ENCODE data around the gene MAFG. TPM values are rescaled to one million over a fixed set of nuclear protein-coding genes. Genes with fewer than 3 reads are reported as not detected.

Gene MAFG
- total and polyA plus RNA-seq, 5 donors from 2014 or later, result 2.2 to 14.3 (median 2.7) TPM

GRCh38 chr17:81960130-81960958 lies 32.8 kb upstream of the MAFG start:
- H3K9me3 Mint-ChIP-seq, result peaks cover 0 to 1% (median 0%) of the 10 kb centered on the region in 7 donors
- DNase-seq, result no peak
- peak overlapping the region in 2 of 4 donors; percentile 29 to 63 for H3K4me3 Mint-ChIP-seq
- H3K9me3 ChIP-seq (ENCODE audit: control insufficient read depth in 2 of 2, low read length in 2 of 2), result no peaks in the 10 kb centered on the region
- peaks cover 22% of the 10 kb centered on the region for H3K4me1 ChIP-seq (ENCODE audit: control insufficient read depth, insufficient read depth, low read length, poor library complexity, severe bottlenecking)
- no peaks in the 10 kb centered on the region for H3K36me3 Mint-ChIP-seq
- no peak for ATAC-seq (ENCODE audit: low read depth in 2 of 2)
- peaks cover 5% of the 10 kb centered on the region for H3K27me3 ChIP-seq (ENCODE audit: control insufficient read depth, insufficient read depth, low read length)
- H3K36me3 ChIP-seq (ENCODE audit: control insufficient read depth, insufficient read depth, low read length), result no peaks in the 10 kb centered on the region
- H3K27me3 Mint-ChIP-seq, result peaks cover 26% of the 10 kb centered on the region
- no peak overlapping the region for H3K27ac ChIP-seq (ENCODE audit: insufficient read depth, low read length, poor library complexity, severe bottlenecking)
- H3K27ac Mint-ChIP-seq, result no peak overlapping the region
- H3K4me3 ChIP-seq (ENCODE audit: low read depth, low read length), result no peak overlapping the region
- H3K4me1 Mint-ChIP-seq, result peaks cover 0 to 13% (median 0%) of the 10 kb centered on the region in 4 donors

- Mint-ChIP-seq H3K27ac (no peak overlapping the region), H3K9me3 (peaks cover 0 to 1% (median 0%) of the 10 kb centered on the region in 7 donors), H3K36me3 (no peaks in the 10 kb centered on the region), H3K27me3 (peaks cover 26% of the 10 kb centered on the region), H3K4me1 (peaks cover 0 to 13% (median 0%) of the 10 kb centered on the region in 4 donors), H3K4me3 (peak overlapping the region in 3 of 4 donors; percentile 52 to 76 (median 70))
- H3K27me3 ChIP-seq (ENCODE audit: control insufficient read depth, insufficient read depth, low read length), result peaks cover 5% of the 10 kb centered on the region
- ATAC-seq (ENCODE audit: low read depth in 2 of 2) (peak; percentile 93 to 94), DNase-seq (peak; percentile 67 to 85 (median 79))
- no peak overlapping the region for H3K4me3 ChIP-seq (ENCODE audit: low read depth, low read length)
- H3K36me3 ChIP-seq (ENCODE audit: control insufficient read depth, insufficient read depth, low read length), result no peaks in the 10 kb centered on the region
- no peak overlapping the region for H3K27ac ChIP-seq (ENCODE audit: insufficient read depth, low read length, poor library complexity, severe bottlenecking)
- peaks cover 22% of the 10 kb centered on the region for H3K4me1 ChIP-seq (ENCODE audit: control insufficient read depth, insufficient read depth, low read length, poor library complexity, severe bottlenecking)
- no peaks in the 10 kb centered on the region for H3K9me3 ChIP-seq (ENCODE audit: control insufficient read depth in 2 of 2, low read length in 2 of 2)
These were observed 32.0 kb upstream of the MAFG start for GRCh38 chr17:81959362-81960129.

GRCh38 chr17:81958633-81959342 lies 31.3 kb upstream of the MAFG start:
- H3K4me1 Mint-ChIP-seq, result peaks cover 0 to 13% (median 0%) of the 10 kb centered on the region in 4 donors
- H3K27me3 Mint-ChIP-seq, result peaks cover 18% of the 10 kb centered on the region
- peaks cover 5% of the 10 kb centered on the region for H3K27me3 ChIP-seq (ENCODE audit: control insufficient read depth, insufficient read depth, low read length)
- no peak overlapping the region for H3K4me3 ChIP-seq (ENCODE audit: low read depth, low read length)
- peak overlapping the region in 2 of 3 donors; percentile 49 to 71 for H3K27ac Mint-ChIP-seq
- peaks cover 0 to 1% (median 0%) of the 10 kb centered on the region in 7 donors for H3K9me3 Mint-ChIP-seq
- no peak overlapping the region for H3K27ac ChIP-seq (ENCODE audit: insufficient read depth, low read length, poor library complexity, severe bottlenecking)
- no peaks in the 10 kb centered on the region for H3K36me3 ChIP-seq (ENCODE audit: control insufficient read depth, insufficient read depth, low read length)
- no peaks in the 10 kb centered on the region for H3K36me3 Mint-ChIP-seq
- no peaks in the 10 kb centered on the region for H3K9me3 ChIP-seq (ENCODE audit: control insufficient read depth in 2 of 2, low read length in 2 of 2)
- peak overlapping the region in 3 of 4 donors; percentile 52 to 76 (median 70) for H3K4me3 Mint-ChIP-seq
- peaks cover 22% of the 10 kb centered on the region for H3K4me1 ChIP-seq (ENCODE audit: control insufficient read depth, insufficient read depth, low read length, poor library complexity, severe bottlenecking)
- no peak for ATAC-seq (ENCODE audit: low read depth in 2 of 2)
- no peak for DNase-seq

- ATAC-seq (ENCODE audit: low read depth in 2 of 2) (no peak), DNase-seq (no peak)
- Mint-ChIP-seq H3K4me3 (no peak overlapping the region), H3K27ac (peak overlapping the region in 1 of 3 donors; percentile 25), H3K9me3 (peaks cover 0 to 1% (median 0%) of the 10 kb centered on the region in 7 donors), H3K4me1 (peaks cover 0 to 16% (median 0%) of the 10 kb centered on the region in 4 donors), H3K27me3 (peaks cover 11% of the 10 kb centered on the region), H3K36me3 (no peaks in the 10 kb centered on the region)
- H3K27ac ChIP-seq (ENCODE audit: insufficient read depth, low read length, poor library complexity, severe bottlenecking), result no peak overlapping the region
- H3K9me3 ChIP-seq (ENCODE audit: control insufficient read depth in 2 of 2, low read length in 2 of 2), result no peaks in the 10 kb centered on the region
- peaks cover 5% of the 10 kb centered on the region for H3K27me3 ChIP-seq (ENCODE audit: control insufficient read depth, insufficient read depth, low read length)
- H3K36me3 ChIP-seq (ENCODE audit: control insufficient read depth, insufficient read depth, low read length), result no peaks in the 10 kb centered on the region
- H3K4me1 ChIP-seq (ENCODE audit: control insufficient read depth, insufficient read depth, low read length, poor library complexity, severe bottlenecking), result peaks cover 24% of the 10 kb centered on the region
- H3K4me3 ChIP-seq (ENCODE audit: low read depth, low read length), result no peak overlapping the region
These were observed 30.3 kb upstream of the MAFG start for GRCh38 chr17:81957691-81958432.

- H3K4me1 ChIP-seq (ENCODE audit: control insufficient read depth, insufficient read depth, low read length, poor library complexity, severe bottlenecking), result peaks cover 29% of the 10 kb centered on the region
- DNase-seq, result no peak
- H3K4me3 ChIP-seq (ENCODE audit: low read depth, low read length), result no peak overlapping the region
- H3K4me3 Mint-ChIP-seq, result no peak overlapping the region
- H3K36me3 ChIP-seq (ENCODE audit: control insufficient read depth, insufficient read depth, low read length), result no peaks in the 10 kb centered on the region
- H3K27me3 Mint-ChIP-seq, result peaks cover 6% of the 10 kb centered on the region
- no peak overlapping the region for H3K27ac ChIP-seq (ENCODE audit: insufficient read depth, low read length, poor library complexity, severe bottlenecking)
- no peaks in the 10 kb centered on the region for H3K36me3 Mint-ChIP-seq
- peak overlapping the region in 2 of 3 donors; percentile 51 to 60 for H3K27ac Mint-ChIP-seq
- no peak for ATAC-seq (ENCODE audit: low read depth in 2 of 2)
- peaks cover 5% of the 10 kb centered on the region for H3K27me3 ChIP-seq (ENCODE audit: control insufficient read depth, insufficient read depth, low read length)
- H3K4me1 Mint-ChIP-seq, result peaks cover 0 to 17% (median 0%) of the 10 kb centered on the region in 4 donors
- H3K9me3 ChIP-seq (ENCODE audit: control insufficient read depth in 2 of 2, low read length in 2 of 2), result no peaks in the 10 kb centered on the region
- peaks cover 0 to 1% (median 0%) of the 10 kb centered on the region in 7 donors for H3K9me3 Mint-ChIP-seq
These were observed 29.4 kb upstream of the MAFG start for GRCh38 chr17:81956607-81957589.

- peak overlapping the region in 1 of 4 donors; percentile 61 for H3K4me3 Mint-ChIP-seq
- DNase-seq, result no peak
- H3K27me3 Mint-ChIP-seq, result peaks cover 6% of the 10 kb centered on the region
- no peak overlapping the region for H3K27ac ChIP-seq (ENCODE audit: insufficient read depth, low read length, poor library complexity, severe bottlenecking)
- peaks cover 5% of the 10 kb centered on the region for H3K27me3 ChIP-seq (ENCODE audit: control insufficient read depth, insufficient read depth, low read length)
- no peak for ATAC-seq (ENCODE audit: low read depth in 2 of 2)
- H3K9me3 ChIP-seq (ENCODE audit: control insufficient read depth in 2 of 2, low read length in 2 of 2), result no peaks in the 10 kb centered on the region
- H3K4me1 ChIP-seq (ENCODE audit: control insufficient read depth, insufficient read depth, low read length, poor library complexity, severe bottlenecking), result peaks cover 24% of the 10 kb centered on the region
- H3K4me3 ChIP-seq (ENCODE audit: low read depth, low read length), result no peak overlapping the region
- H3K27ac Mint-ChIP-seq, result no peak overlapping the region
- peaks cover 0 to 1% (median 0%) of the 10 kb centered on the region in 7 donors for H3K9me3 Mint-ChIP-seq
- H3K4me1 Mint-ChIP-seq, result peaks cover 0 to 21% (median 0%) of the 10 kb centered on the region in 4 donors
- H3K36me3 ChIP-seq (ENCODE audit: control insufficient read depth, insufficient read depth, low read length), result no peaks in the 10 kb centered on the region
- no peaks in the 10 kb centered on the region for H3K36me3 Mint-ChIP-seq
These were observed 28.4 kb upstream of the MAFG start for GRCh38 chr17:81955756-81956544.
